Hematopoietic multipotent progenitor cell (in vitro differentiated cells): Measurements from ENCODE around the gene ZRSR2. TPM values are rescaled to one million over a fixed set of nuclear protein-coding genes. Genes with fewer than 3 reads are reported as not detected.

Source experiments
- DNase-seq, 3 donors: peaks; one replicate each; pipeline ENCODE4 v3.0.0-alpha.2; 2011 to 2015; ENCODE audit warnings: low read depth in 2 of 3, low spot score in 2 of 3
- total RNA-seq: library from RNA; depleted of rRNA; stranded (reverse); fragments of >200 nt; gene quantifications from one replicate; pipeline ENCODE4 v1.2.3, GENCODE V29; 2012

ZRSR2 gene
- total RNA-seq, 1 donor: 2.7 TPM

- DNase-seq: no peak
Measured at GRCh38 chrX:15843960-15844359, 53.7 kb downstream of the ZRSR2 start.

DNA sequence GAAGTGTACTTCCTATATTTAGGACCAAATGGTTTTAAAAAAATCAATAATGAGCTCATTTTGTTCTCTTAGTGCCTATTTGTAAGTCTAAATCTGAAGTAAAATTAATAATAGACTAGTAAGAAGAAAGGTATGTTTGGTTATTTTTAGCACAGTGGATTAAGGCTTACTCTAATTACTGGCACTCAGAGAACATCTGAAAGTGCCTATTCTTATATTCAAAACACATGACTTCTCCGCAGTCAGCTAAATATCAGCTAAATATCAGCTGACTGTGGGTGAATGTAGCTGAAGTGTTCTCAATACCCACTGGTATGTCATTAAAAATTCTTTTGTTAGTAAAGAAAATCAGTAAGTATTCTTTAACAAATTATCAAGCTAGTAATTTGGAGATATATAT, 58.3 kb downstream of the ZRSR2 start:
- DNase-seq: no peak

DNA sequence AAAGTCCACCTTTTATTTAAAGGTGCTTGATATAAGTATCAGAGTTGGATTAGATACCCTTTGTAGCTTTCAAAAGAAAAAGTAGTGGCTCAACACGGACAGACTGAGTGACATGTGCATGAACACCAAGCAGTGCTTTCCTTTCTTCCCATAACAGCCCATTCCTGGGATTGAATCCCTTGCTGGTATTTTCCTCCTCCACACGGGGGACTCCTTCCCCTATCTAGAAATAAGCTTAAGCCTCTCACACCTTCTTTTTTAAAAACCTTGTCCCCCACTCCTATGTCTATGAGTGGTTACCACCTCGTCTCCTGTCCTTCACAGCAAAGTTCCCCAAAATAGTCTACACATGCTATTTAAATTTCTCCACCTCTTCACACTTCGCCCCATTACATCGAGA, 59.3 kb downstream of the ZRSR2 start:
- no peak for DNase-seq

GRCh38 chrX:15853586-15854079, 63.3 kb downstream of the ZRSR2 start:
- no peak for DNase-seq

GRCh38 chrX:15854080-15854655, 63.9 kb downstream of the ZRSR2 start:
- peak; percentile 17 to 50 (median 42) for DNase-seq

- DNase-seq: peak; percentile 92 to 96 (median 93)
Measured at GRCh38 chrX:15854712-15855567, 64.7 kb downstream of the ZRSR2 start, which contains the start of gene AP1S2. Gene AP1S2, minus strand, starts transcription at chrX:15854813. Its CDS starts 2,289 bp downstream, at chrX:15852524.

- DNase-seq: peak in 2 of 3 donors; percentile 4 to 16
Measured at GRCh38 chrX:15855568-15856221, 65.4 kb downstream of the ZRSR2 start.

GRCh38 chrX:15856222-15856587, 65.9 kb downstream of the ZRSR2 start:
- DNase-seq: peak in 2 of 3 donors; percentile 23 to 45

GRCh38 chrX:15856636-15857035, 66.4 kb downstream of the ZRSR2 start:
- no peak for DNase-seq

- DNase-seq: no peak
Measured at GRCh38 chrX:15858051-15858450, 67.8 kb downstream of the ZRSR2 start.

DNA sequence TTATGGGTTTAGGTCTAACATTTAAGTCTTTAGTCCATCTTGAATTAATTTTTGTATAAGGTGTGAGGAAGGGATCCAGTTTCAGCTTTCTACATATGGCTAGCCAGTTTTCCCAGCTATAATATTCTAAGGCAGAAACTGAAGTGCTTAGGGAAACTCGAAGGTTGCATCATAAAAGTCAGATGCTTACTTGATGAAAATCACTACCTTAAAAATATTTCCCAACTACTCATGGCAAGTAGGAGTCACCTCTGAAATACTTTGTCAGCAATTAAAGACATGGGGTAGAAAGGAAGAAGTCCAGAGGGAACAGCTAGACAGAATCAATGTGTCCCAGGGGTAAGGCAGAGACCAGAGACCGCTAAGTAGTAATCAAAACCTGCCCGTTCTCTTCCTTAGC, 70.6 kb downstream of the ZRSR2 start:
- no peak for DNase-seq

DNA sequence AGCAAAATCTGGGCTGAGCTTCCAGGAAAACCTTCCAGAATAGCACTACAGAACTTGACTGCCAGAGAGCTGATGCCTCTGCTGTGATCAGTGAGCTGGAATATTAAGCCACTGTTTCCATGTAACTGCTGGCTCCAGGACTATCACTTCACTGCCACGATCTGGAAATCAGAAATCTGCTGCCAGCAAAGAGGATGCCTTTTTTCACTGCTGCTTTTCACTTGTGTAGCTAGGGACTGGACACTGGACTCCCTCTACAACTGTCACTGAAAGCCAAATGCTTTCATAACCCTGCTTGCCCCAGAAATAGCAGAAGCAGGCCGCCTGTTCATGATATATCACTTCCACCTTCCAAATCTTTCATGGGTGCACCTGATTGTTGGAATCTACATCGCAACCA, 73.7 kb downstream of the ZRSR2 start:
- no peak for DNase-seq

- DNase-seq: no peak
Measured at GRCh38 chrX:15864629-15865028, 74.3 kb downstream of the ZRSR2 start.

- DNase-seq: no peak
Measured at GRCh38 chrX:15866147-15866546, 75.9 kb downstream of the ZRSR2 start.

- DNase-seq: no peak
Measured at GRCh38 chrX:15869695-15870094, 79.4 kb downstream of the ZRSR2 start.

DNA sequence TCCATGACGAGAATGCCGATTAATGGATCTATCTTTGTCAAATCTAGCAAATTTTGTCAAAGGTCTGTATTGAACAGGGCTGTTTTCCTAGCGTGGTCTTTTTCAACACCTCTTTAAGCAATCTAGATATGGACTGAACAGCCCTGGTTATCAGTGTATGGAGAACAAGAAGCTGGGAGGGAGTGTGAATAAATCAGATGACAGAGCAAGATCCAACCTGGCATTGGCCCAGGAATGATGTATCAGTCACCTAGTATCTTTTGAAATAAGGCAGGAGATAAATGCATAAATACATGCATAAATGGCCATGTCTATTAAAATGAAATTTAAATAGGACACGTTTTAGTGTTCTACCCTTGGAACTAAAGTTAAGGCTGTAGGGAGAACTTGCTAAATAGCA, 80.0 kb downstream of the ZRSR2 start:
- no peak for DNase-seq

Other genes starting within 250 kb of the ZRSR2 start
- gene ACE2, start 189.5 kb upstream of the ZRSR2 start, total RNA-seq: not detected
- gene CLTRN, start 125.7 kb upstream of the ZRSR2 start, total RNA-seq: 0.27 TPM
- gene CA5B, start 52.2 kb upstream of the ZRSR2 start, total RNA-seq: 41.5 TPM
- gene AP1S2, start 64.3 kb downstream of the ZRSR2 start, total RNA-seq: 18.9 TPM